Gastroesophageal sphincter (tissue), 4 donors: ENCODE data around the gene HBG2. TPM values are rescaled to one million over a fixed set of nuclear protein-coding genes. Genes with fewer than 3 reads are reported as not detected.

Source experiments
- ATAC-seq: fragments of 150-250 bp; one replicate; pipeline ENCODE4 v1.9.1; 2016; ENCODE audit warnings: mild to moderate bottlenecking, moderate library complexity
- H3K27ac ChIP-seq, 4 donors: fragments of 200-600 bp; sonication (generic) in 3 of 4; 1 replicate in 3 of 4; 2 replicates in 1 of 4; pipeline ENCODE4 v1.5.1; 2016 to 2019
- H3K27me3 ChIP-seq: fragments of 200-600 bp; sonication (generic); one replicate; pipeline ENCODE4 v1.5.1; 2019
- H3K36me3 ChIP-seq, 2 donors: fragments of 200-600 bp; sonication (generic); one replicate each; pipeline ENCODE4 v1.5.1; 2019; ENCODE audit warnings: control low read depth in 1 of 2
- H3K4me1 ChIP-seq, 3 donors: fragments of 200-600 bp; sonication (generic); 1 replicate in 2 of 3; 2 replicates in 1 of 3; pipeline ENCODE4 v1.5.1; 2016 to 2019; ENCODE audit warnings: control low read depth in 2 of 3
- H3K4me3 ChIP-seq, 2 donors: fragments of 200-600 bp; sonication (generic); one replicate each; pipeline ENCODE4 v1.5.1; 2019; ENCODE audit warnings: mild to moderate bottlenecking in 1 of 2, moderate library complexity in 1 of 2
- H3K9me3 ChIP-seq, 3 donors: fragments of 200-600 bp; sonication (generic); one replicate each; pipeline ENCODE4 v1.5.1; 2017 to 2019; ENCODE audit warnings: control low read depth in 2 of 3
- EP300 ChIP-seq: sonication (generic); formaldehyde crosslinking; IDR thresholded peaks from one replicate; pipeline ENCODE4 v1.6.1; 2017; ENCODE audit warnings: antibody characterized with exemption, mild to moderate bottlenecking
- POLR2A ChIP-seq, 2 donors: fragments of 450-650 bp; IDR thresholded peaks; one replicate each; pipeline ENCODE4 v1.6.1; 2017; ENCODE audit warnings: antibody characterized with exemption in 2 of 2, mild to moderate bottlenecking in 2 of 2, moderate library complexity in 1 of 2
- POLR2AphosphoS5 ChIP-seq: sonication (generic); formaldehyde crosslinking; IDR thresholded peaks from one replicate; pipeline ENCODE4 v1.6.1; 2017; ENCODE audit warnings: antibody characterized with exemption
- WGBS, 2 donors: methylation state at CpG; one replicate each; pipeline ENCODE4 v1.1.5; 2018; ENCODE audit warnings: low coverage in 1 of 2; 5-methylcytosine and 5-hydroxymethylcytosine counted together
- total RNA-seq, 4 donors: library from RNA; depleted of rRNA; stranded (reverse); fragments of >200 nt; gene quantifications; one replicate each; pipeline ENCODE4 v1.1.0, GENCODE V29; 2016
- TF ChIP-seq, protein P1 (sequence below), 4 experiments: fragments of 200-600 bp in 2 of 4; fragments of 450-650 bp in 2 of 4; sonication (generic) in 1 of 4; IDR thresholded peaks; one replicate each; pipeline ENCODE4 v1.5.1; 2017 to 2019; ENCODE audit warnings: antibody characterized with exemption in 4 of 4, mild to moderate bottlenecking in 2 of 4, moderate library complexity in 2 of 4

Gene HBG2
- total RNA-seq, 4 donors from 2014 or later: not detected

DNA sequence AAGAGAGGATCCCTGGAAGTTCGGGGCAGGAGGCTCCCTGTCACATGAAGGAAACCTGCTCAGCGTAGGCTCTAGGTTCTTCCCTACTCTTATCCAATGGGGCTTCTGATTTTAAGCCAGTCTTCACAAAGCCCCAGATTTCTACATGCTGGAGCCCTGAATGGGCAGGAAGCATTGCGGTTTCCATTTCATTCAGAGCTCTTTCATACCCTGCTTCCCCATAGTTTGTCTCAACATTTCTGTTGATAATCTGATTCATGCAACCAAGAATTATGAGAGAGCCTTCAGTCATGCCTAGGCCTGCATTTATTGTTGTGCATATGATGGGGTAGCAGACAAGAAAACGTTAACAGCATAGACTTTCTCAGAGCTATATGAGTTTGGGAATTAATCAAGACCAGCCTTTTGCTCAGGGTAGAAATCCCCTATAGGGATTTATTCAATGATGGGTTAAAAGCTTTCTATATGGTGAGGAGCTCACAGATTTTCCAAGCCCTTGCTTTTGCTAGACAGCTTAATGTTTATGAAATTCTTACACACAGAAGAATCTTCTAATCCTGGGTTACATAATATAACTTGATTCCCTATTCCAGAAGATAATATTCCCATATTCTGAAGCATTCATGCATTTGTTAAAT lies 31.2 kb upstream of the HBG2 start:
- Histone ChIP-seq H3K27ac (no peak overlapping the region), H3K9me3 (no peaks in the 10 kb centered on the region), H3K36me3 (no peaks in the 10 kb centered on the region), H3K4me1 (peaks cover 0 to 3% (median 0%) of the 10 kb centered on the region in 3 donors), H3K4me3 (no peak overlapping the region), H3K27me3 (no peaks in the 10 kb centered on the region)
- 79 to 100% methylated on average over 2 to 4 of the region's 4 CpGs for WGBS, 2 donors
- ATAC-seq: no peak
- TF ChIP-seq EP300 (no peak), POLR2A (IDR thresholded peaks at IDR 0.05) (no peak), POLR2AphosphoS5 (no peak)
- TF ChIP-seq, protein P1, sequence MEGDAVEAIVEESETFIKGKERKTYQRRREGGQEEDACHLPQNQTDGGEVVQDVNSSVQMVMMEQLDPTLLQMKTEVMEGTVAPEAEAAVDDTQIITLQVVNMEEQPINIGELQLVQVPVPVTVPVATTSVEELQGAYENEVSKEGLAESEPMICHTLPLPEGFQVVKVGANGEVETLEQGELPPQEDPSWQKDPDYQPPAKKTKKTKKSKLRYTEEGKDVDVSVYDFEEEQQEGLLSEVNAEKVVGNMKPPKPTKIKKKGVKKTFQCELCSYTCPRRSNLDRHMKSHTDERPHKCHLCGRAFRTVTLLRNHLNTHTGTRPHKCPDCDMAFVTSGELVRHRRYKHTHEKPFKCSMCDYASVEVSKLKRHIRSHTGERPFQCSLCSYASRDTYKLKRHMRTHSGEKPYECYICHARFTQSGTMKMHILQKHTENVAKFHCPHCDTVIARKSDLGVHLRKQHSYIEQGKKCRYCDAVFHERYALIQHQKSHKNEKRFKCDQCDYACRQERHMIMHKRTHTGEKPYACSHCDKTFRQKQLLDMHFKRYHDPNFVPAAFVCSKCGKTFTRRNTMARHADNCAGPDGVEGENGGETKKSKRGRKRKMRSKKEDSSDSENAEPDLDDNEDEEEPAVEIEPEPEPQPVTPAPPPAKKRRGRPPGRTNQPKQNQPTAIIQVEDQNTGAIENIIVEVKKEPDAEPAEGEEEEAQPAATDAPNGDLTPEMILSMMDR (IDR thresholded peaks at IDR 0.05): no peak

DNA sequence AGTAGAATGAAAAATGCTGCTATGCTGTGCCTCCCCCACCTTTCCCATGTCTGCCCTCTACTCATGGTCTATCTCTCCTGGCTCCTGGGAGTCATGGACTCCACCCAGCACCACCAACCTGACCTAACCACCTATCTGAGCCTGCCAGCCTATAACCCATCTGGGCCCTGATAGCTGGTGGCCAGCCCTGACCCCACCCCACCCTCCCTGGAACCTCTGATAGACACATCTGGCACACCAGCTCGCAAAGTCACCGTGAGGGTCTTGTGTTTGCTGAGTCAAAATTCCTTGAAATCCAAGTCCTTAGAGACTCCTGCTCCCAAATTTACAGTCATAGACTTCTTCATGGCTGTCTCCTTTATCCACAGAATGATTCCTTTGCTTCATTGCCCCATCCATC lies 30.1 kb upstream of the HBG2 start:
- Histone ChIP-seq H3K27me3 (no peaks in the 10 kb centered on the region), H3K9me3 (no peaks in the 10 kb centered on the region), H3K36me3 (no peaks in the 10 kb centered on the region), H3K4me1 (peaks cover 0 to 6% (median 0%) of the 10 kb centered on the region in 3 donors), H3K4me3 (no peak overlapping the region), H3K27ac (no peak overlapping the region)
- no peak for ATAC-seq
- TF ChIP-seq POLR2A (IDR thresholded peaks at IDR 0.05): no peak
- TF ChIP-seq POLR2AphosphoS5: no peak
- TF ChIP-seq EP300: no peak
- TF ChIP-seq, protein P1 (IDR thresholded peaks at IDR 0.05): no peak
- no CpG with 5 or more reads among the region's 2 CpGs for WGBS, 2 donors

DNA sequence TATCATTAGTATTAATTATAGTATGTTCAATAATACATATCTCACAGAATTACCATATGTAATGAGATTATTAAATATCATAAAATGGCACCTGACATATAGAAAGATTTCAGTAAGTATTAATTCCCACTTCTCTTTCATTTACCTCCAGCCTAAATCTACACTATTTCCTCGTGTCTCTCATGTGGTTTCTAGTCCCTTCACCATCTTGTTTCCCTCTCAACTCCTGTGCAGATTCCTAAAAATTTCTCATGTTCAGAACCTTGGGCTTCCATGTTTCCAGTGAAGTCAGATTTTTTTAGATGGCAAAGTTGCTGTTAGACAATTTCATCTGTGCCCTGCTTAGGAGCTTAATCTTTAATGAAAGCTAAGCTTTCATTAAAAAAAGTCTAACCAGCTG lies 29.3 kb upstream of the HBG2 start:
- Histone ChIP-seq H3K4me3 (no peak overlapping the region), H3K36me3 (no peaks in the 10 kb centered on the region), H3K4me1 (peaks cover 0 to 6% (median 0%) of the 10 kb centered on the region in 3 donors), H3K9me3 (no peaks in the 10 kb centered on the region), H3K27ac (no peak overlapping the region), H3K27me3 (no peaks in the 10 kb centered on the region)
- WGBS, 2 donors: 63 to 72% methylated on average over 1 of the region's 1 CpG
- no peak for ATAC-seq
- no peak for TF ChIP-seq POLR2AphosphoS5
- TF ChIP-seq POLR2A (IDR thresholded peaks at IDR 0.05): no peak
- TF ChIP-seq EP300: no peak
- TF ChIP-seq, protein P1 (IDR thresholded peaks at IDR 0.05): no peak

DNA sequence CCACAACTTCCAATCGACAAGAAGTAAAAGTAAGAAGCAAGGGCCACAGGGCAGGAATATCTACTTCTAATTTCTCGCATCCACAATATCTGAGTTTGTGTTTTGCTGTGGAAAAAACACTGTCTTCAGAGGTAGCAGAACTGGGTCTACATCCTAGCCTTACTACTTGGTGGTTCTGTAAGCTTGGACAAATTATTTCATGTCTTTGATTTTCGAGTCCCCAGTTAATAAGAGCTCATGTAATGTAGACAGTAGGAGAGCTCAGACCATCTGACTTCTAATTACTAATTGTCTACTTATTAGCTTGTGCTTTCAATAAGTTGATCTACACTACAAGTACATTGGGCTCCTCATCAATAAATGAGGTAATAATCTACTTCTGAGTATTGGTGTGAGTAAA lies 28.5 kb upstream of the HBG2 start:
- H3K9me3 ChIP-seq: no peaks in the 10 kb centered on the region
- no peaks in the 10 kb centered on the region for H3K27me3 ChIP-seq
- no peak overlapping the region for H3K27ac ChIP-seq
- no peaks in the 10 kb centered on the region for H3K36me3 ChIP-seq
- peaks cover 0 to 6% (median 0%) of the 10 kb centered on the region in 3 donors for H3K4me1 ChIP-seq
- H3K4me3 ChIP-seq: no peak overlapping the region
- no peak for ATAC-seq
- 67 to 83% methylated on average over 3 of the region's 3 CpGs for WGBS, 2 donors
- no peak for TF ChIP-seq POLR2AphosphoS5
- TF ChIP-seq, protein P1 (IDR thresholded peaks at IDR 0.05): no peak
- TF ChIP-seq EP300: no peak
- TF ChIP-seq POLR2A (IDR thresholded peaks at IDR 0.05): no peak

DNA sequence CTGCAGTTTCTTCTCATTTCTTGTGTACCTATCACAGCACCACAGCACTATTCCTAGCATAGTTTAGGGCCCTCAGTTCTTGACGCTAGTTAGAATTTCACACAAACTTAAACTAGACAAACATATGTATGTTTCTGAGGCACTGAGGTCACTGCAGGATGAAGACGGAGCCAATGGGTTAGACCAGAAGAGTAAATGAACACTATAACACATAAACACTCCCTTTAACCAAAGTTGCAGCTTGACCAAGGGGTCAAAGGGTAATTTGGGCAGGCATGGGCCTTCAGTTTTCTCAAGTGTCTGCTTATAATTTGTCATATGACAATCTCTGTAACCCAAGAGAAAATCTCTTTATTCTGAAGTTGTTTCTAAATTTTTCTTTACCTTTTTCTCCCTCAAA lies 28.0 kb upstream of the HBG2 start:
- 50 to 81% methylated on average over 1 to 2 of the region's 2 CpGs for WGBS, 2 donors
- TF ChIP-seq, protein P1 (IDR thresholded peaks at IDR 0.05): no peak
- TF ChIP-seq POLR2AphosphoS5 (no peak), EP300 (no peak), POLR2A (IDR thresholded peaks at IDR 0.05) (no peak)
- Histone ChIP-seq H3K4me3 (no peak overlapping the region), H3K9me3 (no peaks in the 10 kb centered on the region), H3K36me3 (no peaks in the 10 kb centered on the region), H3K27ac (no peak overlapping the region), H3K27me3 (no peaks in the 10 kb centered on the region), H3K4me1 (peaks cover 0 to 6% (median 0%) of the 10 kb centered on the region in 3 donors)
- no peak for ATAC-seq
